ENCODE measurements around the gene CCL3. TPM values are rescaled to one million over a fixed set of nuclear protein-coding genes. Genes with fewer than 3 reads are reported as not detected.

The CCL3 gene
- polyA plus RNA-seq, 1 donor (not counting 4 experiments of a cell fraction or from before 2014, with no cell fraction given), result not detected

DNA sequence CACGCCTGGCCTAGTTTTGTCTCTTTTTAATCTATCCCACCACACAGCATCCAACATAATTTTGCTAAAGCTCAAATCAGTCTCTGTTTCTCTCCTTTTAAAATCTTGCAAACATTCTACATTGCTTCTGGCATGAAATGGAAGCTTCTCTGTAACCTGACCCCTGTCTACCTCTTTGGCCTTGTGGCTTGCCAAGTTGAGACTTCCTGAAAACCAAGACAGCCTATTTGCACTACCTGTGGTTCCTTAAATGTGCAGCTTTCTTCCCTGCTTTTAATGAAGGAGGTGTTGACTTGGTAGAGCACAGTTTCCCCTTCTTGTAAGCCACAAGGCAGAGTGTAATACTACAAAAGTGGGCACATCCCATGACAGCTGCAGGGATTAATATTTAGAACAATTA lies 6.0 kb upstream of the CCL3 start:
- H3K4me2 ChIP-seq (ENCODE audit: control insufficient read depth, extremely low read depth, insufficient read depth, low read depth, low read length), result no peak overlapping the region
- H3K27me3 ChIP-seq (ENCODE audit: control insufficient read depth, extremely low read depth, insufficient read depth, low read length), result no peaks in the 10 kb centered on the region
- H3K79me2 ChIP-seq (ENCODE audit: control insufficient read depth, insufficient read depth, low read length), result no peaks in the 10 kb centered on the region
- H3K9me1 ChIP-seq (ENCODE audit: control insufficient read depth, extremely low read depth, insufficient read depth, low read length), result no peaks in the 10 kb centered on the region
- FAIRE-seq (no peak), DNase-seq (ENCODE audit: low read depth, low spot score) (no peak)
- H3K27ac ChIP-seq (ENCODE audit: control insufficient read depth, insufficient read depth, low read length), result no peak overlapping the region
- H3K4me3 ChIP-seq (ENCODE audit: control insufficient read depth in 2 of 3, extremely low read depth in 1 of 3, insufficient read depth in 2 of 3, low read depth in 1 of 3, low read length in 3 of 3), result no peak overlapping the region
- H4K20me1 ChIP-seq (ENCODE audit: control insufficient read depth, extremely low read depth, insufficient read depth, low read length), result no peaks in the 10 kb centered on the region
- H3K4me1 ChIP-seq (ENCODE audit: control insufficient read depth, extremely low read depth, insufficient read depth, low read length), result no peaks in the 10 kb centered on the region
- H3K9me3 ChIP-seq (ENCODE audit: control insufficient read depth, low read depth, low read length), result no peaks in the 10 kb centered on the region
- dilution Hi-C loops (cut with MboI; ENCODE audit: extremely low pct_ligation_motif_present, low sequenced_read_pairs), result no loop called here
- no peak overlapping the region for H3K9ac ChIP-seq (ENCODE audit: control insufficient read depth, extremely low read depth, insufficient read depth, low read length)
- H3K36me3 ChIP-seq (ENCODE audit: control insufficient read depth in 2 of 2, extremely low read depth in 1 of 2, insufficient read depth in 2 of 2, low read length in 2 of 2), result no peaks in the 10 kb centered on the region
- no peak overlapping the region for H2AFZ ChIP-seq (ENCODE audit: control insufficient read depth, low read length)
- TF ChIP-seq EZH2 (IDR thresholded peaks at IDR 0.05; ENCODE audit: low read length) (no peak), CTCF (optimal IDR thresholded peaks at IDR 0.05 in 1 of 3, IDR thresholded peaks at IDR 0.05 in 1 of 3, conservative IDR thresholded peaks at IDR 0.05 in 1 of 3; ENCODE audit: extremely low read depth in 1 of 3, insufficient read depth in 2 of 3, low read length in 3 of 3) (no peak)

DNA sequence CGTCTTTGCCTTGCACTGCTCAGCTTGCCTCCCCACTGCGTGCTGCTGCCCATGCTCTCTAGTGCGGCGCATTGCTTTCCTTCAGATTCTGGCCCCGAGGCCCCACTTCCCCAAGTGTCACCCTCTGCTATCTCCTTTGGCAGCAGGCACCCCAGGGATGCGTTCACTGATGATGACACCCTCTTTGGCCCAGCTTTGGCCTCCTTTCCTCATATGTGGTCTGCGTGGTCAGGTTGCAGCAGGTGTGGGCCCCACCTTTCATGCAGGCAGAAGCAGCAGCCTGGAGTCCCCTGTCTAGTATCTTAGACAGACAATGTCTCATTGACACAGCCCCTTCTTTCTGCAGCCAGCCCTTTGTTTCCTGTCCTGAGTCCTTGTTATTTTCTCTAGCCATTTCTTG lies 4.8 kb upstream of the CCL3 start:
- dilution Hi-C loops (cut with MboI; ENCODE audit: extremely low pct_ligation_motif_present, low sequenced_read_pairs), result no loop called here
- no peak overlapping the region for H3K4me3 ChIP-seq (ENCODE audit: control insufficient read depth in 2 of 3, extremely low read depth in 1 of 3, insufficient read depth in 2 of 3, low read depth in 1 of 3, low read length in 3 of 3)
- no peaks in the 10 kb centered on the region for H3K36me3 ChIP-seq (ENCODE audit: control insufficient read depth in 2 of 2, extremely low read depth in 1 of 2, insufficient read depth in 2 of 2, low read length in 2 of 2)
- TF ChIP-seq EZH2 (IDR thresholded peaks at IDR 0.05; ENCODE audit: low read length), result no peak
- no peak for TF ChIP-seq CTCF (optimal IDR thresholded peaks at IDR 0.05 in 1 of 3, IDR thresholded peaks at IDR 0.05 in 1 of 3, conservative IDR thresholded peaks at IDR 0.05 in 1 of 3; ENCODE audit: extremely low read depth in 1 of 3, insufficient read depth in 2 of 3, low read length in 3 of 3)
- no peaks in the 10 kb centered on the region for H3K9me3 ChIP-seq (ENCODE audit: control insufficient read depth, low read depth, low read length)
- no peaks in the 10 kb centered on the region for H3K79me2 ChIP-seq (ENCODE audit: control insufficient read depth, insufficient read depth, low read length)
- H3K27ac ChIP-seq (ENCODE audit: control insufficient read depth, insufficient read depth, low read length), result no peak overlapping the region
- H4K20me1 ChIP-seq (ENCODE audit: control insufficient read depth, extremely low read depth, insufficient read depth, low read length), result no peaks in the 10 kb centered on the region
- no peaks in the 10 kb centered on the region for H3K4me1 ChIP-seq (ENCODE audit: control insufficient read depth, extremely low read depth, insufficient read depth, low read length)
- no peaks in the 10 kb centered on the region for H3K9me1 ChIP-seq (ENCODE audit: control insufficient read depth, extremely low read depth, insufficient read depth, low read length)
- H3K27me3 ChIP-seq (ENCODE audit: control insufficient read depth, extremely low read depth, insufficient read depth, low read length), result no peaks in the 10 kb centered on the region
- DNase-seq (ENCODE audit: low read depth, low spot score), result no peak
- FAIRE-seq, result no peak
- no peak overlapping the region for H3K4me2 ChIP-seq (ENCODE audit: control insufficient read depth, extremely low read depth, insufficient read depth, low read depth, low read length)
- no peak overlapping the region for H2AFZ ChIP-seq (ENCODE audit: control insufficient read depth, low read length)
- no peak overlapping the region for H3K9ac ChIP-seq (ENCODE audit: control insufficient read depth, extremely low read depth, insufficient read depth, low read length)

Data from keratinocyte (primary cell).